SK-N-SH (cell line): ENCODE results near the gene TMEM126B. TPM values are rescaled to one million over a fixed set of nuclear protein-coding genes. Genes with fewer than 3 reads are reported as not detected.

Experiments used
- CTCF ChIA-PET: fragments of 300-600, 350-600 bp; formaldehyde crosslinking; extraction: SDS; loops from one replicate; lab custom pipeline; 2021; lab: Yijun Ruan, JAX
- POLR2A ChIA-PET: fragments of 350-600 bp; sonication (Branson Sonifier 250); formaldehyde crosslinking; extraction: SDS; loops from one replicate; lab custom pipeline; 2020; ENCODE audit warnings: antibody characterized with exemption, inconsistent platforms; lab: Yijun Ruan, JAX
- DNase-seq: peaks from one replicate; pipeline ENCODE4 v3.0.0; 2012
- H2AFZ ChIP-seq: fragments of 200-600 bp; sonication (generic); 2 replicates; pipeline ENCODE4 v1.8.1; 2016; ENCODE audit warnings: antibody characterized with exemption, mild to moderate bottlenecking, low read depth
- H3F3A ChIP-seq: fragments of 200-600 bp; sonication (generic); replicated peaks from 2 replicates; pipeline ENCODE3; 2016; ENCODE audit warnings: antibody characterized with exemption, mild to moderate bottlenecking; ENCODE audit not compliant: insufficient read depth
- H3K27ac ChIP-seq, 2 experiments: fragments of 200-500 bp in 1 of 2; fragments of 200-600 bp in 1 of 2; sonication (Bioruptor generic) in 1 of 2; sonication (generic), shearing (Covaris generic) in 1 of 2; 2 replicates each; pipeline versions ENCODE4 v1.5.1 to v1.6.1; 2014 to 2016; ENCODE audit warnings: low read depth in 2 of 2, inconsistent platforms in 1 of 2, low read length in 1 of 2, mild to moderate bottlenecking in 1 of 2, mixed read lengths in 1 of 2
- H3K27me3 ChIP-seq: fragments of 200-600 bp; sonication (generic), shearing (Covaris generic); 2 replicates; pipeline ENCODE4 v1.6.1; 2016; ENCODE audit warnings: mixed run types; ENCODE audit not compliant: insufficient read depth
- H3K36me3 ChIP-seq, 2 experiments: fragments of 200-500 bp in 1 of 2; fragments of 200-600 bp in 1 of 2; sonication (Bioruptor generic) in 1 of 2; sonication (generic) in 1 of 2; replicated peaks in 1 of 2; 2 replicates each; pipeline versions ENCODE3 to v1.5.1; 2014 to 2016; ENCODE audit warnings: low read length in 1 of 2, mild to moderate bottlenecking in 1 of 2; ENCODE audit not compliant: insufficient read depth in 2 of 2, control insufficient read depth in 1 of 2
- H3K4me1 ChIP-seq, 2 experiments: fragments of 200-500 bp in 1 of 2; fragments of 200-600 bp in 1 of 2; sonication (Bioruptor generic) in 1 of 2; sonication (generic), shearing (Covaris generic) in 1 of 2; 2 replicates each; pipeline versions ENCODE4 v1.5.1 to v1.6.1; 2014 to 2016; ENCODE audit warnings: low read depth in 1 of 2, low read length in 1 of 2, mixed run types in 1 of 2; ENCODE audit not compliant: insufficient read depth in 2 of 2, control insufficient read depth in 1 of 2
- H3K4me2 ChIP-seq: fragments of 200-600 bp; sonication (generic), shearing (Covaris generic); 2 replicates; pipeline ENCODE4 v1.6.1; 2017; ENCODE audit warnings: mixed run types
- H3K4me3 ChIP-seq, 2 experiments: fragments of 200-500 bp in 1 of 2; fragments of 200-600 bp in 1 of 2; sonication (Bioruptor generic) in 1 of 2; sonication (generic), shearing (Covaris generic) in 1 of 2; 2 replicates each; pipeline versions ENCODE4 v1.5.1 to v1.8.1; 2014 to 2016; ENCODE audit warnings: low read depth in 2 of 2, inconsistent platforms in 1 of 2, low read length in 1 of 2, mild to moderate bottlenecking in 1 of 2, mixed read lengths in 1 of 2, moderate library complexity in 1 of 2
- H3K79me2 ChIP-seq: fragments of 200-600 bp; sonication (generic); 2 replicates; pipeline ENCODE4 v1.8.1; 2017; ENCODE audit warnings: mild to moderate bottlenecking; ENCODE audit not compliant: insufficient read depth
- H3K9ac ChIP-seq: fragments of 200-600 bp; sonication (generic); 2 replicates; pipeline ENCODE4 v1.6.1; 2017; ENCODE audit warnings: mixed run types
- H3K9me2 ChIP-seq: fragments of 200-600 bp; sonication (generic); 2 replicates; pipeline ENCODE4 v1.6.1; 2017; ENCODE audit warnings: mixed run types
- H3K9me3 ChIP-seq: fragments of 200-600 bp; sonication (generic); 2 replicates; pipeline ENCODE4 v1.6.1; 2017; ENCODE audit warnings: mixed run types, mild to moderate bottlenecking, moderate library complexity
- H4K20me1 ChIP-seq: fragments of 200-600 bp; sonication (generic); 2 replicates; pipeline ENCODE4 v1.6.1; 2017; ENCODE audit warnings: mild to moderate bottlenecking, mixed run types; ENCODE audit not compliant: insufficient read depth
- CHD2 ChIP-seq: fragments of 150-350 bp; IDR thresholded peaks from 2 replicates; pipeline ENCODE4 v1.6.1; 2018; ENCODE audit warnings: low read length; ENCODE audit not compliant: partially characterized antibody
- ELF1 ChIP-seq: IDR thresholded peaks from 2 replicates; pipeline ENCODE4 v1.4.0; 2012
- EP300 ChIP-seq, 2 experiments: IDR thresholded peaks; 2 replicates each; pipeline versions ENCODE4 v1.4.0 to v1.6.1; 2012; ENCODE audit warnings: borderline replicate concordance in 1 of 2, low read depth in 1 of 2, low read length in 1 of 2
- EZH2phosphoT487 ChIP-seq: fragments of 200-600 bp; sonication (generic); IDR thresholded peaks from 2 replicates; pipeline ENCODE4 v1.6.1; 2017; ENCODE audit warnings: low read depth, mixed run types, mild to moderate bottlenecking, antibody characterized with exemption, moderate library complexity, borderline replicate concordance
- FOSL2 ChIP-seq: IDR thresholded peaks from 2 replicates; pipeline ENCODE4 v1.4.0; 2012; ENCODE audit warnings: low read depth, mild to moderate bottlenecking, moderate library complexity, borderline replicate concordance
- FOXJ3 ChIP-seq: sonication (generic); formaldehyde crosslinking; IDR thresholded peaks from 2 replicates; pipeline ENCODE4 v1.5.1; 2020; ENCODE audit warnings: mild to moderate bottlenecking, missing genetic modification reagents
- FOXM1 ChIP-seq: IDR thresholded peaks from 2 replicates; pipeline ENCODE4 v1.4.0; 2012; ENCODE audit warnings: low read depth, mild to moderate bottlenecking
- GABPA ChIP-seq: IDR thresholded peaks from 2 replicates; pipeline ENCODE4 v1.4.0; 2012; ENCODE audit warnings: low read depth, mild to moderate bottlenecking
- JUND ChIP-seq: IDR thresholded peaks from 2 replicates; pipeline ENCODE4 v1.4.0; 2012
- MEF2A ChIP-seq: IDR thresholded peaks from 2 replicates; pipeline ENCODE4 v1.4.0; 2012; ENCODE audit warnings: low read depth, borderline replicate concordance
- MXI1 ChIP-seq: IDR thresholded peaks from 2 replicates; pipeline ENCODE4 v1.6.1; 2012; ENCODE audit warnings: mild to moderate bottlenecking, low read depth, low read length, improper control_type of control experiment
- NRF1 ChIP-seq: IDR thresholded peaks from 2 replicates; pipeline ENCODE4 v1.6.1; 2012; ENCODE audit warnings: low read depth, mild to moderate bottlenecking, low read length
- RAD21 ChIP-seq: IDR thresholded peaks from 2 replicates; pipeline ENCODE4 v1.6.1; 2012; ENCODE audit warnings: mild to moderate bottlenecking, low read length
- REST ChIP-seq: IDR thresholded peaks from 2 replicates; pipeline ENCODE4 v1.6.1; 2012; ENCODE audit warnings: mild to moderate bottlenecking, low read depth, low read length, moderate library complexity
- RFX5 ChIP-seq: IDR thresholded peaks from 2 replicates; pipeline ENCODE4 v1.6.1; 2012; ENCODE audit warnings: mild to moderate bottlenecking, improper control_type of control experiment, low read length
- RXRA ChIP-seq: IDR thresholded peaks from 2 replicates; pipeline ENCODE4 v1.4.0; 2012; ENCODE audit warnings: low read depth, mild to moderate bottlenecking, borderline replicate concordance
- SIN3A ChIP-seq: IDR thresholded peaks from 2 replicates; pipeline ENCODE4 v1.6.1; 2012; ENCODE audit warnings: low read depth, mild to moderate bottlenecking, low read length, moderate library complexity, borderline replicate concordance
- TAF1 ChIP-seq: IDR thresholded peaks from 2 replicates; pipeline ENCODE4 v1.6.1; 2012; ENCODE audit warnings: low read depth, mild to moderate bottlenecking, low read length, moderate library complexity, borderline replicate concordance
- TCF12 ChIP-seq: IDR thresholded peaks from 2 replicates; pipeline ENCODE4 v1.4.0; 2012
- USF2 ChIP-seq: fragments of 150-350 bp; IDR thresholded peaks from 2 replicates; pipeline ENCODE4 v1.6.1; 2017; ENCODE audit warnings: antibody characterized with exemption, low read length, low read depth, borderline replicate concordance
- YY1 ChIP-seq: IDR thresholded peaks from 2 replicates; pipeline ENCODE4 v1.4.0; 2012; ENCODE audit warnings: low read depth, mild to moderate bottlenecking
- WGBS: methylation state at CpG from one replicate; pipeline ENCODE4 v1.1.6; 2017; ENCODE audit warnings: low lambda C conversion rate; 5-methylcytosine and 5-hydroxymethylcytosine counted together
- polyA plus RNA-seq, 3 experiments: library from polyadenylated mRNA; depleted of rRNA; stranded (reverse); fragments of >200 nt; gene quantifications; 2 replicates each; pipeline ENCODE4 v1.2.3, GENCODE V29; 2012
- TF ChIP-seq, protein P1 (sequence below): IDR thresholded peaks from 2 replicates; pipeline ENCODE4 v1.4.0; 2012; ENCODE audit warnings: low read depth
- TF ChIP-seq, protein P2 (sequence below): IDR thresholded peaks from 2 replicates; pipeline ENCODE4 v1.4.0; 2012; ENCODE audit warnings: low read depth, borderline replicate concordance

TMEM126B gene
- polyA plus RNA-seq, 1 of the 3 experiments (the other 2 are of a cell fraction) = 27.7 TPM

- peak within 1 kb of the TSS; percentile 99 for H3K9ac ChIP-seq
- peaks cover 14 to 18% of the 10 kb centered on the region in 2 experiments; a peak in 3 of 4 replicates for H3K4me1 ChIP-seq
- H3K27ac ChIP-seq = peak within 1 kb of the TSS; percentile 92 to 95
- peak within 1 kb of the TSS; percentile 94 to 95 for H3K4me3 ChIP-seq
- H4K20me1 ChIP-seq = peaks cover 44% of the 10 kb centered on the region
- H3K9me2 ChIP-seq = 0 out of 2 replicates have a peak, but pooled peaks cover 3% of the 10 kb centered on the region
- H3K36me3 ChIP-seq = peaks cover 36% of the 10 kb centered on the region in 2 experiments
- no peaks in the 10 kb centered on the region for H3K27me3 ChIP-seq
- H3F3A ChIP-seq = no peaks in the 10 kb centered on the region
- CTCF ChIA-PET = interaction anchor here (0.8 to 2.9 kb wide), 6 partner anchors 14 to 377 kb away, joined by 3 to 15 read pairs (median 4); partner anchors contain the start of genes CCDC89 and TMEM126A
- peak within 1 kb of the TSS; percentile 86 for H2AFZ ChIP-seq
- POLR2A ChIA-PET = interaction anchor here (0.7 to 2.9 kb wide), 5 partner anchors 17 to 405 kb away, joined by 3 to 23 read pairs (median 14); partner anchors contain the start of genes CCDC89, DLG2, TMEM126A and TMEM126B
- peak within 1 kb of the TSS; percentile 86 for H3K4me2 ChIP-seq
- peak; percentile 93 for DNase-seq
- H3K79me2 ChIP-seq = peaks cover 48% of the 10 kb centered on the region
- no peaks in the 10 kb centered on the region for H3K9me3 ChIP-seq
- WGBS = under 1% methylated on average over 48 of the region's 67 CpGs
- TF ChIP-seq, protein P1, sequence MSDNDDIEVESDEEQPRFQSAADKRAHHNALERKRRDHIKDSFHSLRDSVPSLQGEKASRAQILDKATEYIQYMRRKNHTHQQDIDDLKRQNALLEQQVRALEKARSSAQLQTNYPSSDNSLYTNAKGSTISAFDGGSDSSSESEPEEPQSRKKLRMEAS = no peak; the same call in 1 of the 2 replicates
- TF ChIP-seq FOSL2 (no peak; the same call in 1 of the 2 replicates), RAD21 (no peak), USF2 (no peak), RFX5 (no peak), JUND (no peak), NRF1 (no peak), MEF2A (no peak), ELF1 (peak; percentile 83), EZH2phosphoT487 (no peak), EP300 (IDR thresholded peaks at IDR 0.05; ENCODE audit: borderline replicate concordance in 1 of 2, low read depth in 1 of 2, low read length in 1 of 2) (no peak), FOXJ3 (CRISPR knock-in tag) (no peak), YY1 (no peak), RXRA (no peak), TCF12 (no peak), TAF1 (peak; percentile 77), SIN3A (0 out of 2 replicates have a peak, but pooled peaks have one; percentile 37), REST (0 out of 2 replicates have a peak, but pooled peaks have one; percentile 24), CHD2 (peak; percentile 99), GABPA (peak; percentile 67), FOXM1 (0 out of 2 replicates have a peak, but pooled peaks have one; percentile 16), MXI1 (0 out of 2 replicates have a peak, but pooled peaks have one; percentile 65)
- TF ChIP-seq, protein P2, sequence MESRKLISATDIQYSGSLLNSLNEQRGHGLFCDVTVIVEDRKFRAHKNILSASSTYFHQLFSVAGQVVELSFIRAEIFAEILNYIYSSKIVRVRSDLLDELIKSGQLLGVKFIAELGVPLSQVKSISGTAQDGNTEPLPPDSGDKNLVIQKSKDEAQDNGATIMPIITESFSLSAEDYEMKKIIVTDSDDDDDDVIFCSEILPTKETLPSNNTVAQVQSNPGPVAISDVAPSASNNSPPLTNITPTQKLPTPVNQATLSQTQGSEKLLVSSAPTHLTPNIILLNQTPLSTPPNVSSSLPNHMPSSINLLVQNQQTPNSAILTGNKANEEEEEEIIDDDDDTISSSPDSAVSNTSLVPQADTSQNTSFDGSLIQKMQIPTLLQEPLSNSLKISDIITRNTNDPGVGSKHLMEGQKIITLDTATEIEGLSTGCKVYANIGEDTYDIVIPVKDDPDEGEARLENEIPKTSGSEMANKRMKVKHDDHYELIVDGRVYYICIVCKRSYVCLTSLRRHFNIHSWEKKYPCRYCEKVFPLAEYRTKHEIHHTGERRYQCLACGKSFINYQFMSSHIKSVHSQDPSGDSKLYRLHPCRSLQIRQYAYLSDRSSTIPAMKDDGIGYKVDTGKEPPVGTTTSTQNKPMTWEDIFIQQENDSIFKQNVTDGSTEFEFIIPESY = peak; percentile 97
These were observed 36.5 kb downstream of the TMEM126B start, which contains the start of gene CREBZF for GRCh38 chr11:85664615-85665481. Gene CREBZF (minus strand): TSS chr11:85665129. CDS start chr11:85664875, 254 bp downstream.
